ENCODE data around the gene EFNB1.

Gene EFNB1

GRCh38 chrX:68827848-68828624 is 785 bp upstream of the EFNB1 start:
- DNase-seq = peak; percentile 29 to 40

- no peak for DNase-seq
Observed at GRCh38 chrX:68829582-68830418, 979 bp downstream of the EFNB1 start.

- DNase-seq = no peak
Observed at GRCh38 chrX:68830419-68831404, 1.9 kb downstream of the EFNB1 start.

- no peak for DNase-seq
Observed at GRCh38 chrX:68831405-68832100, 2.7 kb downstream of the EFNB1 start.

GRCh38 chrX:68832101-68832416 is 3.2 kb downstream of the EFNB1 start:
- peak; percentile 63 to 69 for DNase-seq

- DNase-seq = no peak
Observed at GRCh38 chrX:68832516-68833447, 4.0 kb downstream of the EFNB1 start.

- DNase-seq = no peak
Observed at GRCh38 chrX:68833448-68833805, 4.6 kb downstream of the EFNB1 start.

GRCh38 chrX:68833855-68834331 is 5.1 kb downstream of the EFNB1 start:
- DNase-seq = peak in 1 of 2 experiments; percentile 2

- DNase-seq = no peak
Observed at GRCh38 chrX:68834371-68835103, 5.7 kb downstream of the EFNB1 start.

- DNase-seq = no peak
Observed at GRCh38 chrX:68835104-68835442, 6.3 kb downstream of the EFNB1 start.

GRCh38 chrX:68835468-68835867 is 6.6 kb downstream of the EFNB1 start:
- DNase-seq = no peak

GRCh38 chrX:68837119-68837518 is 8.3 kb downstream of the EFNB1 start:
- DNase-seq = no peak

- no peak for DNase-seq
Observed at GRCh38 chrX:68838571-68838910, 9.7 kb downstream of the EFNB1 start.

GRCh38 chrX:68839771-68840170 is 10.9 kb downstream of the EFNB1 start:
- DNase-seq = no peak

- no peak for DNase-seq
Observed at GRCh38 chrX:68840256-68840655, 11.4 kb downstream of the EFNB1 start.

GRCh38 chrX:68841251-68842049 is 12.6 kb downstream of the EFNB1 start:
- no peak for DNase-seq

GRCh38 chrX:68842351-68842750 is 13.5 kb downstream of the EFNB1 start:
- DNase-seq = no peak

GRCh38 chrX:68842781-68843581 is 14.2 kb downstream of the EFNB1 start:
- DNase-seq = peak; percentile 90 to 96

GRCh38 chrX:68843992-68844391 is 15.2 kb downstream of the EFNB1 start:
- no peak for DNase-seq

Measured in Kasumi-1 (cell line).